ENCODE data around the gene RAB9A.
A peak's percentile ranks its signal among the peaks of the same experiment; 100 is the strongest.
"Not testable (repeated sequence)": the region's sequence is repeated elsewhere in the genome, so short reads cannot be mapped to it uniquely, and the experiment has no call there.

The RAB9A gene

GRCh38 chrX:13703135-13703534 is 14.2 kb downstream of the RAB9A start:
- no peak for DNase-seq

GRCh38 chrX:13703589-13703988 is 14.7 kb downstream of the RAB9A start:
- DNase-seq = no peak

DNA sequence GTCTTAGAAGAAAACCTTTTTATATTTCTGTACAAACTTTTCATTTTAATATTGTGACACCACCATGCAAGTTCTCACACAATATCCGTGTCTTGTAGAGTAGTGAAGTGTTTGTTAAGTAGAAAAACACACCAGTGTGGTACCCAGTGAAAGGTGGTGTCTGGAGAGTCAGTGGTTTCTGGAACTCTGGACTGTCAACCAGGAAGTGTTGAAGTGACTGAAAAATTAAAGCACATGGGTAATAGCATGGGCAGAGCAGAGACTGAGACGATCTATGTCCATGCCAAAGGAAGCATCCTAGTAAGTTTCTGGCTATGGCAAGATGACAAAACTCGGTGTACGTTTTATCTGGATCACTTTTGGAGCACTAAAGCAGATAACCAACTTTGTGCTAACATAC is 22.2 kb downstream of the RAB9A start:
- no peak for DNase-seq

DNA sequence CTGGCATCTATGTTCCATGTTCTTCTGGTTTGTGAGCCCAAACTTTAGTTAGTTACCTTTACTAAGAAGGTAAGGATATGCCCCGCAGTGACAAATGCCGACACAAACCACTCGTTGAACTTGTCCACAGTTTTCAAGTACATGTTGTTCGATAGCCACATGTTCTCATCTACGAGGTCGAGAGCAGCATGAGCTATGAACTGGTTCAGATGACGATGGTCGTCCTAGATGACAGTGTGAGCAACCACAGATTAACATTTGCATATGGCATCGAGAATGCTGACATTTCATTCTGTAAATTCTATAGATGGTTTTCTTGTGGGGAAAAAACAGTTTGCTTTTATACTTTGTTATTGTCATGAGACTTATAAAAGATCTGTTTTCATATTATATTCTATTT is 27.5 kb downstream of the RAB9A start:
- DNase-seq = no peak

- DNase-seq = no peak
Measured at GRCh38 chrX:13716905-13717304, 28.0 kb downstream of the RAB9A start.

- DNase-seq = no peak
Measured at GRCh38 chrX:13717700-13718472, 29.0 kb downstream of the RAB9A start.

GRCh38 chrX:13719192-13719856 is 30.4 kb downstream of the RAB9A start:
- no peak for DNase-seq

GRCh38 chrX:13721371-13721770 is 32.4 kb downstream of the RAB9A start:
- DNase-seq = no peak

DNA sequence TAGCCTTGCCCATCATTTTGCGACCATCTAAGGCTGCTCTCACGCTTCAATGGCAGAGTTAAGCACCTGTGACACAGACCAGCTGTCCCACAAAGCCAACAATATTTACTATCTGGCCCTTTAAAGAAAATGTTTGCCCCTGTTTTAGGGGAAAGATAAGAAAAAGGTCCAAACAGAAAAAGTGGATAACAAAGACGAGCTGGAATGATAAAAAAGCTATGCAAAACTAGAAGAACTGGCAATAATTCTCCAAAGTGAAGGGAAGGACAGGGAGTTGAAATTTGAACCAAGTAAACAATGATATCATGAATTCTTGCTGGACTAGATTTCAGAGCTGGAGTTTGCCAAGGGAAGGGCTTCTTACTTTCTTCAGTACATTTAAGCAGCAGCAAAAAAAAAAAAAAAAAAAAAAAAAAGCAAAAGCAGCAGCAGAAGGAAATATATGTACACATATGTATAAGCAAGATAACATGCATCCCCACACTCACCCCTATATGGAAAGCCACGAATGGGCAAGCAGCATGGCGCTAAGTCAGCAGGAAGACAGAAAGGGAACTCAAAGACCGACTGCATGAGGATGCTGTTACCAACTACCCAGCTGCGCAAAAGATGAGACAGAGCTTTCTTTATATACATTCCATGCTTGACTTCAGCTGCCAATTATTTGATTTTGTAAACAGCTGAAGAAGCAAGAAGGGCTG is 33.0 kb downstream of the RAB9A start:
- DNase-seq = no peak

DNA sequence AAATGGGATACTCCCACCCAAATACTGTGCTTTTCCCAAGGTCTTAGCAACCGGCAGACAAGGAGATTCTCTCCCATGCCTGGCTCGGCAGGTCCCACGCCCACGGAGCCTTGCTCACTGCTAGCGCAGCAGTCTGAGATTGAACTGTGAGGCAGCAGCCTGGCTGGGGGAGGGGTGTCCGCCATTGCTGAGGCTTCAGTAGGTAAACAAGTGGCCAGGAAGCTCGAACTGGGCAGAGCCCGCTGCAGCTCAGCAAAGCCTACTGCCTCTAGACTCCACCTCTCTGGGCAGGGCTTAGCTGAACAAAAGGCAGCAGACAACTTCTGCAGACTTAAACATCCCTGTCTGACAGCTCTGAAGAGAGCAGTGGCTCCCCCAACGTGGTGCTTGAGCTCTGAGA is 36.0 kb downstream of the RAB9A start:
- DNase-seq = peak; percentile 15

GRCh38 chrX:13726583-13726982 is 37.7 kb downstream of the RAB9A start:
- not testable (repeated sequence) for DNase-seq

DNA sequence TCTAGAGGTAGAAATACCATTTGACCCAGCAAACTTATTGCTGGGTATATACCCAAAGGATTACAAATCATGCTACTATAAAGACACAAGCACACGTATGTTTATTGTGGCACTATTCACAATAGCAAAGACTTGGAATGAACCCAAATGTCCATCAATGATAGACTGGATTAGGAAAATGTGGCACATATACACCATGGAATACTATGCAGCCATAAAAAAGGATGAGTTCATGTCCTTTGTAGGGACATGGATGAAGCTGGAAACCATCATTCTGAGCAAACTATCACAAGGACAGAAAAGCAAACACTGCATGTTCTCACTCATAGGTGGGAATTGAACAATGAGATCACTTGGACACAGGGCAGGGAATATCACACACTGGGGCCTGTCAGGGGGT is 41.6 kb downstream of the RAB9A start:
- not testable (repeated sequence) for DNase-seq

- DNase-seq = no peak
Measured at GRCh38 chrX:13732246-13733067, 43.5 kb downstream of the RAB9A start.

DNA sequence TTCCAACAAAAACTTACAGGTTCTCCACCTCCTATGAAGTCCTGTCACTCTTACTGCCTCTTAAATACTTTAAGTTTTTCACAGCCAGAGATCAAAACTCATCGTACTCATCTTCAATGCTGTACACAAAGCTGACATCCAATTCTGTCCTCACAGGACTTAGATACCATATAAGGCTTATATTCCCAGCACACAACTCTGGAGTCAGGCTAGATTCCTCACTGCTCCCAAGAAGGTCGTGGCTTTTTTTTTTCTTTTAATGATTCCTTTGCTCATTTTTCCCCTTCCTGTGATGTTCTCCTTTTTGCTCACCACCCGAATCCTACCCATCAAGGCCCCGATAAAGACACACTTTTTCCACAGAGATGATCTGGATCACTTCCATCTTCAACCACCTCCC is 44.6 kb downstream of the RAB9A start:
- DNase-seq = no peak

- peak; percentile 97 for DNase-seq
Measured at GRCh38 chrX:13734278-13735172, 45.6 kb downstream of the RAB9A start, which contains the start of the genes OFD1 and TRAPPC2. OFD1 (plus strand) TSS chrX:13734748; CDS start chrX:13735072, 324 bp downstream. TRAPPC2 (minus strand) TSS chrX:13734620; CDS start chrX:13719963, 14,657 bp downstream.

- no peak for DNase-seq
Measured at GRCh38 chrX:13741695-13742094, 52.8 kb downstream of the RAB9A start.

DNA sequence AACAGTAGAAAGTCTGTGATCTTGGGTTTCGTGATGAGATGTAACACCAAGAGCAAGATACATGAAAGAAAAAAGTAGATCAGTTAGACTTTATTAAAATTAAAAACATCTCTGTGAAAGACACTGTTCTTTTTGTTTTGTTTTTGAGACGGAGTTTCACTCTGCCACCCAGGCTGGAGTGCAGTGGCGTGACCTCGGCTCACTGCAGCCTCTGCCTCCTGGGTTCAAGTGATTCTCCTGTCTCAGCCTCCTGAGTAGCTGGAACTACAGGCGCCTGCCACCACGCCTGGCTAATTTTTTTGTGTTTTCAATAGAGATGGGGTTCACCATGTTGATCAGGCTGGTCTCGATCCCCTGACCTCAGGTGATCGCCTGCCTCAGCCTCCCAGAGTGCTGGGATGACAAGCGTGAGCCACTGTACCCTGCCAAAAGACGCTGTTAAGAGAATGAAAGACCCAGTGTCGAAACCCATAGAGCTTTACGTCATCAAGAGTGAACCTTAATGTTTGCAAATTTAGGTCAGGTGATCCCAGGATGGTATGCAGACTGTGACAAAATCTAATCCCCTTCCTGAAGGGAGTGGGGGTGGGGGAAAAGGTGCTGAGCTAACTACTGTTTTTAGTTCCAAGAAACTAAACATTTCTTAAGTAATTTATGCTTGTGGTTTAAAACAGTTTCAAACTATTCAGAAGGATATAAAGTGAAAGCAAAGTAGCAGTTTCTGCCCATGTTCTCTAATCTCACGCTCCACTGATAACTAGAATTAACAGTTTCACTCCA is 53.7 kb downstream of the RAB9A start:
- DNase-seq = peak; percentile 77

- peak; percentile 20 for DNase-seq
Measured at GRCh38 chrX:13747836-13748235, 58.9 kb downstream of the RAB9A start.

GRCh38 chrX:13748486-13748885 is 59.6 kb downstream of the RAB9A start:
- DNase-seq = no peak

- DNase-seq = peak; percentile 64
Measured at GRCh38 chrX:13750204-13750603, 61.3 kb downstream of the RAB9A start.

- peak; percentile 32 for DNase-seq
Measured at GRCh38 chrX:13750812-13751211, 61.9 kb downstream of the RAB9A start.
